SK-N-MC (cell line): ENCODE results near the gene ILKAP.

Source experiments
- DNase-seq: peaks from one replicate; pipeline ENCODE4 v3.0.0-alpha.2; 2011; ENCODE audit warnings: low read depth, low spot score
- H3K27ac ChIP-seq: fragments of 200-600 bp; sonication (generic); 2 replicates; pipeline ENCODE4 v1.5.1; 2016; ENCODE audit warnings: mixed run types
- H3K36me3 ChIP-seq: fragments of 200-600 bp; sonication (generic); 2 replicates; pipeline ENCODE4 v1.6.1; 2017; ENCODE audit warnings: antibody characterized with exemption, low read length, mixed read lengths; ENCODE audit not compliant: insufficient read depth
- H3K4me3 ChIP-seq: fragments of 200-600 bp; sonication (generic); 2 replicates; pipeline ENCODE4 v1.5.1; 2016
- H3K9ac ChIP-seq: fragments of 200-600 bp; sonication (generic); 2 replicates; pipeline ENCODE4 v1.8.0; 2017; ENCODE audit warnings: mixed run types, mixed read lengths; ENCODE audit not compliant: insufficient read length
- H3K9me3 ChIP-seq: fragments of 200-600 bp; sonication (generic); 2 replicates; pipeline ENCODE4 v1.6.1; 2017; ENCODE audit warnings: low read depth, mild to moderate bottlenecking, antibody characterized with exemption, low read length, moderate library complexity, mixed read lengths
- EZH2 ChIP-seq: fragments of 200-600 bp; sonication (generic); IDR thresholded peaks from one replicate; pipeline ENCODE4 v1.6.1; 2017; ENCODE audit warnings: antibody characterized with exemption
- FOXP2 ChIP-seq: optimal IDR thresholded peaks from 2 replicates; pipeline ENCODE3; 2011; ENCODE audit warnings: mild to moderate bottlenecking, moderate library complexity; ENCODE audit not compliant: insufficient read depth; ENCODE audit errors: extremely low read length, control extremely low read depth
- POLR2AphosphoS5 ChIP-seq: IDR thresholded peaks from 2 replicates; pipeline ENCODE4 v1.6.1; 2012; ENCODE audit warnings: mild to moderate bottlenecking, low read depth, low read length, borderline replicate concordance

ILKAP gene

GRCh38 chr2:238220892-238221521, 17.5 kb upstream of the ILKAP start:
- TF ChIP-seq FOXP2: no peak
- TF ChIP-seq EZH2: no peak
- TF ChIP-seq POLR2AphosphoS5: no peak
- Histone ChIP-seq H3K9me3 (no peaks in the 10 kb centered on the region), H3K36me3 (no peaks in the 10 kb centered on the region), H3K4me3 (no peak overlapping the region), H3K9ac (no peak overlapping the region), H3K27ac (no peak overlapping the region)
- DNase-seq: no peak

DNA sequence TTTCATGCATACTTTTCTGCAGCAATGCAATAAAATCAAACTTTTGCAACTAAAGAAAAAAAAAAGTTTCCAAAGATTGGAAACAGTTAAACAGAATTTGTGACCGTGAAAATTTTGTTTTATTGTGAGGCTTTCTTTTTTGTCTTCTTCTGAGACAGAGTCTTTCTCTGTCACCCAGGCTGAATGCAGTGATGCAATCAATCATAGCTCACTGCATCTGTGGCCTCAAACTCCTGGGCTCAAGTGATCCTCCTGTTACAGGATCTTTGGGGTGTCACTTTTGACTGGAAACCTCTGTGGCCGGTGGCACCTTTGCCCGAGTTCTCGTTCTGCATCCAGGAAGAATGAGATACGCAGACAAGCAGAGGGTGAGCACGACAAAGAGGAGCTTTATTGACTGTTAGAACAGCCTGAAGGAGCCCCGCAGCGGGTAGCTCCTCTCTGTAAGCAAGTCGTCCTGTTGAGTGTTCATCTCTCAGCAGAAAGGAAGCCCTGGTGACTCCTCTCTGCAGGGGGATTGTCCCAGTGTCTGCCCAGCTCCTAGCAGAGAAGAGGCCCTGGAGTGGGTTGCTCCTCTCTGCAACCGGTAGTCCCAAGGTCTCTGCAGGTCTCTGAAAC, 16.9 kb upstream of the ILKAP start:
- Histone ChIP-seq H3K36me3 (no peaks in the 10 kb centered on the region), H3K4me3 (no peak overlapping the region), H3K9me3 (no peaks in the 10 kb centered on the region), H3K27ac (no peak overlapping the region), H3K9ac (no peak overlapping the region)
- TF ChIP-seq EZH2: no peak
- TF ChIP-seq FOXP2: no peak
- no peak for TF ChIP-seq POLR2AphosphoS5
- no peak for DNase-seq

- Histone ChIP-seq H3K27ac (no peak overlapping the region), H3K36me3 (no peaks in the 10 kb centered on the region), H3K4me3 (no peak overlapping the region), H3K9me3 (no peaks in the 10 kb centered on the region), H3K9ac (no peak overlapping the region)
- TF ChIP-seq FOXP2 (no peak), POLR2AphosphoS5 (no peak), EZH2 (no peak)
- DNase-seq: no peak
These were observed 13.2 kb upstream of the ILKAP start for GRCh38 chr2:238216651-238217184.

DNA sequence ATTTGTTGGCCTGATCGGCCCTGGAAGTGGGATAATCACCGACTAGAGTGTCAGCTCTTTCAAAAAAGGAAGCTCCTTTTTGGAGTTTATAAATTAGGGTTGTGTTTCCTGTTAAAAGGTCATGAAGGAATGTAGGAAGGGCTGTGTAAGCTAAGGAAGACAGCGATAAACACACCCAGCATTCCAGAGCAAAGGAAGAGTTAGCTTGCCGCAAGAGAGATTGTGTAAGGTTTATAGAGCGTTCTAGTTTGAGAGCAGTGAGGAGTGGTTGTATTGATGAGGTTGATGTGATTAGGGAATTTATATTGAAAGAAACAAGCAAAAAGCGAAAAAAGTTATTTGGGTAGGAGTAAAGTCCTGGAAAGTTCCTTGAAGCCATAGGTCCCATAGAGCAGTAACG, 3.5 kb upstream of the ILKAP start:
- H3K27ac ChIP-seq: no peak overlapping the region
- no peaks in the 10 kb centered on the region for H3K36me3 ChIP-seq
- H3K9ac ChIP-seq: no peak overlapping the region
- no peak for DNase-seq
- TF ChIP-seq EZH2: no peak
- no peak for TF ChIP-seq FOXP2
- no peak for TF ChIP-seq POLR2AphosphoS5
- H3K9me3 ChIP-seq: no peaks in the 10 kb centered on the region
- H3K4me3 ChIP-seq: no peak overlapping the region

GRCh38 chr2:238203973-238204683, 633 bp upstream of the ILKAP start:
- Histone ChIP-seq H3K27ac (peak overlapping the region; percentile 86), H3K9me3 (no peaks in the 10 kb centered on the region), H3K36me3 (peaks cover 8% of the 10 kb centered on the region; the same call in 1 of the 2 replicates), H3K4me3 (peak overlapping the region; percentile 76), H3K9ac (peak overlapping the region; percentile 88)
- no peak for DNase-seq
- no peak for TF ChIP-seq POLR2AphosphoS5
- no peak for TF ChIP-seq FOXP2
- TF ChIP-seq EZH2: no peak

DNA sequence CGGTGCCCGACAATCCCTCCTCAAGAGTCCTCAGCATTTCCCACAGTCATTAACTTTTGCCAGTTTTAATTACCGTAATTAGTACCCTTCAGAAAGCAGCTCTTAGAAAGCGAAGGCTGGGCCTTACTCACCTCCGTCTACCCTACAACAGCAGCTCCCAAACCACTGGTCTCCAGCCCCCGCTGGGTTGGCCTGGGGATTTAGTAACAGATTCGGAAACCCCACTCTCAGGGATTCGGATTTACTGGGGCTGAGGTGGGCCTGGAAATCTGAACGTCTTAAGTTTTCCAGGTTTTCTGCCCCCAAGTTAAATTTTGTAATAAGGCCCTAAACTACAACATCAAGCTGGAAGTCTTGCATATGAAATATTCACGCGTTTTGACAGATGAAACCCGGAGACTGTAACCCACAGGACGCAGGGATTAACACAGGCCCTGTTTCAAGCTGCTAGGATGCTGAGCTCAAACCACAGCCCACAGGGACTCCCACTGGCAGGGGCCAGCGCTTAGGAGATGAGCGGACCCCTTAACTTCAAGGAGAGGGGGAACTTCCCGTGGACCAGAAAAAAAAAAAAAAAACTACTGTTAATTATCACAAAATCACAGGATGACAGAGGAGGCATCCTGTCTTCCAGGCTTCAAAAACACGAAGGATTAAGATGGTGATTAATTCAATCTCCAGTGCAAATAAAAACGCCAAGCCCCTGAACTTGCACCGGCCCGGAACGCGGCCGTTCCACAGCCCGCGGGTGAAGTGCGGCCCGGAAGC, 985 bp downstream of the ILKAP start:
- TF ChIP-seq POLR2AphosphoS5: no peak
- TF ChIP-seq EZH2: no peak
- no peak for TF ChIP-seq FOXP2
- H3K27ac ChIP-seq: peak overlapping the region; percentile 57; the same call in 1 of the 2 replicates
- H3K36me3 ChIP-seq: peaks cover 8% of the 10 kb centered on the region; the same call in 1 of the 2 replicates
- H3K9ac ChIP-seq: peak overlapping the region; percentile 95
- no peaks in the 10 kb centered on the region for H3K9me3 ChIP-seq
- no peak for DNase-seq
- peak overlapping the region; percentile 90 for H3K4me3 ChIP-seq

- peaks cover 89% of the 10 kb centered on the region for H3K36me3 ChIP-seq
- no peak overlapping the region for H3K4me3 ChIP-seq
- no peak for TF ChIP-seq EZH2
- no peak for TF ChIP-seq FOXP2
- TF ChIP-seq POLR2AphosphoS5: no peak
- no peaks in the 10 kb centered on the region for H3K9me3 ChIP-seq
- no peak for DNase-seq
- H3K9ac ChIP-seq: no peak overlapping the region
- H3K27ac ChIP-seq: peak overlapping the region; percentile 53; the same call in 1 of the 2 replicates
These were observed 13.1 kb downstream of the ILKAP start for GRCh38 chr2:238190445-238190844.
